Measurements from ENCODE around the gene MARCO.

DNA sequence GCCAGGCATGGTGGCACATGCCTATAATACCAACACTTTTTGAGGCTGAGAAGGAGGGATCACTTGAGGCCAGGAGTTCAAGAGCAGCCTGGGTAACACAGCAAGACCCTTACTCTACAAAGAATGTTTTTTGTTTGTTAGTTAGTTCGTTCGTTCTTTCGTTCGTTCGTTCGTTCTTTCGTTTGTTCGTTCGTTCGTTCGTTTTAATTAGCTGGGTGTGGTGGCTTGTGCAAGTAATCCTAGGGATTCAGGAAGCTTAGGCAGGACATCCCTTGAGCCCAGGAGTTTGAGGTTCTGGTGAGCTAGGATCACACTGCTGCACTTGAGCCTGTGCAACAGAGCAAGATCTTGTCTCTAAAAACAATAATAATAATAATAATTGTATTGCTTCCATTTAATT lies 98.7 kb downstream of the MARCO start:
- TF ChIP-seq ZNF274 (IDR thresholded peaks at IDR 0.05; ENCODE audit: low read depth, low read length) (no peak), SUZ12 (IDR thresholded peaks at IDR 0.05; ENCODE audit: extremely low read depth, insufficient read depth, insufficient read length) (no peak), YY1 (IDR thresholded peaks at IDR 0.05; ENCODE audit: insufficient read depth, insufficient read length) (no peak)

Data from NT2/D1 (cell line).